GM23248 (cell line): Measurements from ENCODE around the gene LBHD2.

Experiments
- EZH2 ChIP-seq: fragments of 200-600 bp; sonication (generic); IDR thresholded peaks from 2 replicates; pipeline ENCODE4 v1.6.1; 2018; ENCODE audit warnings: antibody characterized with exemption, mild to moderate bottlenecking; ENCODE audit not compliant: insufficient read depth, poor library complexity, severe bottlenecking
- EZH2phosphoT487 ChIP-seq: fragments of 200-600 bp; sonication (generic); IDR thresholded peaks from 2 replicates; pipeline ENCODE4 v1.6.1; 2018; ENCODE audit warnings: antibody characterized with exemption, moderate library complexity, mild to moderate bottlenecking, low read depth; ENCODE audit not compliant: insufficient read depth

GRCh38 chr14:103113303-103113702, 29.3 kb downstream of the LBHD2 start:
- TF ChIP-seq EZH2 (no peak), EZH2phosphoT487 (no peak)
